Activated naive CD8-positive, alpha-beta T cell (primary cell): ENCODE measurements around the gene SRGAP3.

Source experiments
- H3K27ac Mint-ChIP-seq: one replicate; pipeline ENCODE4 v1.8.0; 2021; ENCODE audit warnings: mixed read lengths
- H3K27me3 Mint-ChIP-seq: one replicate; pipeline ENCODE4 v1.8.0; 2021; ENCODE audit warnings: mixed read lengths
- H3K36me3 Mint-ChIP-seq: one replicate; pipeline ENCODE4 v1.8.0; 2021; ENCODE audit warnings: mixed read lengths
- H3K4me1 Mint-ChIP-seq: one replicate; pipeline ENCODE4 v1.8.0; 2021; ENCODE audit warnings: low read depth, mixed read lengths
- H3K4me3 Mint-ChIP-seq: one replicate; pipeline ENCODE4 v1.8.0; 2021; ENCODE audit warnings: mild to moderate bottlenecking, mixed read lengths
- H3K9me3 Mint-ChIP-seq: one replicate; pipeline ENCODE4 v1.8.0; 2021; ENCODE audit warnings: low read depth, mixed read lengths

The SRGAP3 gene

GRCh38 chr3:9080163-9080562 lies 169.3 kb downstream of the SRGAP3 start:
- no peak overlapping the region for H3K27ac Mint-ChIP-seq
- H3K4me3 Mint-ChIP-seq, result no peak overlapping the region
- no peaks in the 10 kb centered on the region for H3K27me3 Mint-ChIP-seq
- H3K4me1 Mint-ChIP-seq, result no peaks in the 10 kb centered on the region
- H3K9me3 Mint-ChIP-seq, result no peaks in the 10 kb centered on the region
- no peaks in the 10 kb centered on the region for H3K36me3 Mint-ChIP-seq

- Mint-ChIP-seq H3K9me3 (no peaks in the 10 kb centered on the region), H3K4me1 (no peaks in the 10 kb centered on the region), H3K4me3 (no peak overlapping the region), H3K27ac (no peak overlapping the region), H3K27me3 (no peaks in the 10 kb centered on the region), H3K36me3 (no peaks in the 10 kb centered on the region)
Observed at GRCh38 chr3:9079676-9080075, 169.8 kb downstream of the SRGAP3 start.

- H3K36me3 Mint-ChIP-seq, result no peaks in the 10 kb centered on the region
- no peak overlapping the region for H3K27ac Mint-ChIP-seq
- no peaks in the 10 kb centered on the region for H3K4me1 Mint-ChIP-seq
- no peaks in the 10 kb centered on the region for H3K27me3 Mint-ChIP-seq
- no peak overlapping the region for H3K4me3 Mint-ChIP-seq
- H3K9me3 Mint-ChIP-seq, result no peaks in the 10 kb centered on the region
Observed at GRCh38 chr3:9078561-9079240, 170.7 kb downstream of the SRGAP3 start.

- Mint-ChIP-seq H3K4me3 (no peak overlapping the region), H3K36me3 (no peaks in the 10 kb centered on the region), H3K27ac (no peak overlapping the region), H3K9me3 (no peaks in the 10 kb centered on the region), H3K27me3 (no peaks in the 10 kb centered on the region), H3K4me1 (no peaks in the 10 kb centered on the region)
Observed at GRCh38 chr3:9077029-9077428, 172.4 kb downstream of the SRGAP3 start.

GRCh38 chr3:9075762-9076161 lies 173.7 kb downstream of the SRGAP3 start:
- Mint-ChIP-seq H3K9me3 (no peaks in the 10 kb centered on the region), H3K4me1 (no peaks in the 10 kb centered on the region), H3K27me3 (no peaks in the 10 kb centered on the region), H3K4me3 (no peak overlapping the region), H3K36me3 (no peaks in the 10 kb centered on the region), H3K27ac (no peak overlapping the region)

- no peaks in the 10 kb centered on the region for H3K36me3 Mint-ChIP-seq
- H3K27me3 Mint-ChIP-seq, result no peaks in the 10 kb centered on the region
- no peak overlapping the region for H3K4me3 Mint-ChIP-seq
- no peak overlapping the region for H3K27ac Mint-ChIP-seq
- H3K9me3 Mint-ChIP-seq, result no peaks in the 10 kb centered on the region
- H3K4me1 Mint-ChIP-seq, result no peaks in the 10 kb centered on the region
Observed at GRCh38 chr3:9074079-9074478, 175.4 kb downstream of the SRGAP3 start.

GRCh38 chr3:9072667-9073009 lies 176.8 kb downstream of the SRGAP3 start:
- no peaks in the 10 kb centered on the region for H3K36me3 Mint-ChIP-seq
- no peak overlapping the region for H3K4me3 Mint-ChIP-seq
- no peaks in the 10 kb centered on the region for H3K27me3 Mint-ChIP-seq
- no peaks in the 10 kb centered on the region for H3K4me1 Mint-ChIP-seq
- H3K27ac Mint-ChIP-seq, result no peak overlapping the region
- no peaks in the 10 kb centered on the region for H3K9me3 Mint-ChIP-seq

- Mint-ChIP-seq H3K27ac (no peak overlapping the region), H3K9me3 (no peaks in the 10 kb centered on the region), H3K4me1 (no peaks in the 10 kb centered on the region), H3K4me3 (no peak overlapping the region), H3K36me3 (no peaks in the 10 kb centered on the region), H3K27me3 (no peaks in the 10 kb centered on the region)
Observed at GRCh38 chr3:9071936-9072666, 177.3 kb downstream of the SRGAP3 start.

- H3K9me3 Mint-ChIP-seq, result no peaks in the 10 kb centered on the region
- H3K4me1 Mint-ChIP-seq, result no peaks in the 10 kb centered on the region
- no peak overlapping the region for H3K27ac Mint-ChIP-seq
- H3K36me3 Mint-ChIP-seq, result no peaks in the 10 kb centered on the region
- no peaks in the 10 kb centered on the region for H3K27me3 Mint-ChIP-seq
- H3K4me3 Mint-ChIP-seq, result no peak overlapping the region
Observed at GRCh38 chr3:9070961-9071360, 178.5 kb downstream of the SRGAP3 start.

- H3K27ac Mint-ChIP-seq, result no peak overlapping the region
- no peaks in the 10 kb centered on the region for H3K36me3 Mint-ChIP-seq
- no peaks in the 10 kb centered on the region for H3K4me1 Mint-ChIP-seq
- no peaks in the 10 kb centered on the region for H3K27me3 Mint-ChIP-seq
- H3K4me3 Mint-ChIP-seq, result no peak overlapping the region
- H3K9me3 Mint-ChIP-seq, result no peaks in the 10 kb centered on the region
Observed at GRCh38 chr3:9069971-9070370, 179.5 kb downstream of the SRGAP3 start.

- H3K4me1 Mint-ChIP-seq, result no peaks in the 10 kb centered on the region
- no peaks in the 10 kb centered on the region for H3K36me3 Mint-ChIP-seq
- no peak overlapping the region for H3K4me3 Mint-ChIP-seq
- H3K27me3 Mint-ChIP-seq, result no peaks in the 10 kb centered on the region
- no peaks in the 10 kb centered on the region for H3K9me3 Mint-ChIP-seq
- no peak overlapping the region for H3K27ac Mint-ChIP-seq
Observed at GRCh38 chr3:9068051-9068450, 181.4 kb downstream of the SRGAP3 start.

GRCh38 chr3:9067352-9067975 lies 182.0 kb downstream of the SRGAP3 start:
- peaks cover 4% of the 10 kb centered on the region for H3K36me3 Mint-ChIP-seq
- peaks cover 4% of the 10 kb centered on the region for H3K9me3 Mint-ChIP-seq
- no peak overlapping the region for H3K27ac Mint-ChIP-seq
- H3K4me3 Mint-ChIP-seq, result no peak overlapping the region
- no peaks in the 10 kb centered on the region for H3K27me3 Mint-ChIP-seq
- no peaks in the 10 kb centered on the region for H3K4me1 Mint-ChIP-seq

- Mint-ChIP-seq H3K27ac (no peak overlapping the region), H3K9me3 (peaks cover 5% of the 10 kb centered on the region), H3K36me3 (peaks cover 6% of the 10 kb centered on the region), H3K27me3 (no peaks in the 10 kb centered on the region), H3K4me1 (no peaks in the 10 kb centered on the region), H3K4me3 (no peak overlapping the region)
Observed at GRCh38 chr3:9066775-9067174, 182.7 kb downstream of the SRGAP3 start.

- no peak overlapping the region for H3K4me3 Mint-ChIP-seq
- H3K9me3 Mint-ChIP-seq, result peaks cover 5% of the 10 kb centered on the region
- no peaks in the 10 kb centered on the region for H3K4me1 Mint-ChIP-seq
- H3K36me3 Mint-ChIP-seq, result peaks cover 6% of the 10 kb centered on the region
- no peaks in the 10 kb centered on the region for H3K27me3 Mint-ChIP-seq
- H3K27ac Mint-ChIP-seq, result no peak overlapping the region
Observed at GRCh38 chr3:9066141-9066540, 183.3 kb downstream of the SRGAP3 start.

GRCh38 chr3:9064850-9065249 lies 184.6 kb downstream of the SRGAP3 start:
- Mint-ChIP-seq H3K4me3 (no peak overlapping the region), H3K9me3 (peaks cover 5% of the 10 kb centered on the region), H3K27ac (no peak overlapping the region), H3K27me3 (no peaks in the 10 kb centered on the region), H3K36me3 (peaks cover 6% of the 10 kb centered on the region), H3K4me1 (no peaks in the 10 kb centered on the region)
